GM10248 (cell line): Measurements from ENCODE around the gene PRKG1.

ENCODE experiments used
- CTCF ChIA-PET: fragments of 300-600 bp; sonication (Branson Sonifier 250); formaldehyde crosslinking; extraction: SDS; loops from one replicate; lab custom pipeline; 2021; ENCODE audit warnings: antibody characterized with exemption; lab: Yijun Ruan, JAX
- POLR2A ChIA-PET: fragments of 350-650 bp; sonication (Branson Sonifier 250); formaldehyde crosslinking; extraction: SDS; loops from one replicate; lab custom pipeline; 2020; ENCODE audit warnings: antibody characterized with exemption; lab: Yijun Ruan, JAX
- DNase-seq: peaks from one replicate; pipeline ENCODE4 v3.0.0; 2012; ENCODE audit errors: extremely low spot score
- CTCF ChIP-seq: IDR thresholded peaks from 2 replicates; pipeline ENCODE4 v1.5.1; 2012; ENCODE audit warnings: mild to moderate bottlenecking, low read depth; ENCODE audit errors: extremely low read depth, missing control alignments, control extremely low read depth

PRKG1 gene

GRCh38 chr10:51369903-51370302, 295.6 kb downstream of the PRKG1 start:
- TF ChIP-seq CTCF: no peak
- DNase-seq: no peak
- ChIA-PET POLR2A (no interaction called here), CTCF (interaction anchor here (1.0 to 3.6 kb wide), 3 partner anchors 11 to 52 kb away, joined by 3 to 16 read pairs (median 3); no protein-coding TSS in a partner anchor)

- ChIA-PET POLR2A (no interaction called here), CTCF (interaction anchor here (3.6 kb wide), 1 partner anchor 17 kb away, joined by 16 read pairs; no protein-coding TSS in a partner anchor)
- no peak for DNase-seq
- no peak for TF ChIP-seq CTCF
Observed at GRCh38 chr10:51371743-51372142, 297.5 kb downstream of the PRKG1 start.

- CTCF ChIA-PET: interaction anchor here (0.9 to 2.2 kb wide), 3 partner anchors 8 to 16 kb away, joined by 3 to 5 read pairs (median 4); no protein-coding TSS in a partner anchor
- no peak for TF ChIP-seq CTCF
Observed at GRCh38 chr10:51375790-51376189, 301.5 kb downstream of the PRKG1 start.

GRCh38 chr10:51377070-51377931, 303.0 kb downstream of the PRKG1 start:
- CTCF ChIA-PET: interaction anchor here (1.8 to 1.9 kb wide), 2 partner anchors 9 to 12 kb away, joined by 7 to 13 read pairs; no protein-coding TSS in a partner anchor
- POLR2A ChIA-PET: no interaction called here
- DNase-seq: no peak
- no peak for TF ChIP-seq CTCF

More at GRCh38 chr10:51375790-51376189, 301.5 kb downstream of the PRKG1 start:
- POLR2A ChIA-PET: no interaction called here
- no peak for DNase-seq

- ChIA-PET CTCF (interaction anchor here (1.8 to 1.9 kb wide), 2 partner anchors 10 to 11 kb away, joined by 7 to 13 read pairs; no protein-coding TSS in a partner anchor), POLR2A (no interaction called here)
- no peak for TF ChIP-seq CTCF
- no peak for DNase-seq
Observed at GRCh38 chr10:51377932-51378599, 303.8 kb downstream of the PRKG1 start.

GRCh38 chr10:51382181-51382580, 307.9 kb downstream of the PRKG1 start:
- DNase-seq: no peak
- ChIA-PET POLR2A (no interaction called here), CTCF (no interaction called here)
- TF ChIP-seq CTCF: no peak
